Inferior parietal cortex (tissue), 1 donor: ENCODE results near the gene TMC5.

ENCODE experiments used
- DNase-seq: peaks from one replicate; pipeline ENCODE4 v3.0.0-alpha.2; 2016; ENCODE audit errors: extremely low spot score

TMC5 gene

GRCh38 chr16:19463468-19464315, 46.0 kb downstream of the TMC5 start:
- DNase-seq, result no peak

- DNase-seq, result no peak
These were observed 50.6 kb downstream of the TMC5 start for GRCh38 chr16:19468300-19468699.

GRCh38 chr16:19472482-19472881, 54.8 kb downstream of the TMC5 start:
- DNase-seq, result no peak

GRCh38 chr16:19474617-19475016, 56.9 kb downstream of the TMC5 start:
- DNase-seq, result no peak

GRCh38 chr16:19478505-19478904, 60.8 kb downstream of the TMC5 start:
- DNase-seq, result no peak

GRCh38 chr16:19479302-19479721, 61.6 kb downstream of the TMC5 start:
- DNase-seq, result no peak

DNA sequence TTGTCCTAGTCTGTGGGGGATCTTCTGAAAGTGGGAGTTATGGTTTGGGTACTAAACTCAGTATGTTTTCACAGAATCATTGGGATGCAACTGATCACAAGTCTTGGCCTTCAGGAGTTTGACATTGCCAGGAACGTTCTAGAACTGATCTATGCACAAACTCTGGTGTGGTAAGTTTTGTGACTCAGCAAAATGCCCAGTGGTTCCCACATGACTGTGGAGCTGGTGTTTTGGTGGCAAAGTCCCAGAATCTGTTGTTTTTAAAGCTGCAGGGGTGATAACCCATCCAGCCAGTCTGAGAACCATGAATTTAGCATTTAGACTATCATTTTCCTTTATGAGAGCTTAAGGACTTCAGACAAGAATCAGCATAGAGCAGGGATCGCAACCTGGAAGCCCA, 63.6 kb downstream of the TMC5 start:
- DNase-seq, result no peak

DNA sequence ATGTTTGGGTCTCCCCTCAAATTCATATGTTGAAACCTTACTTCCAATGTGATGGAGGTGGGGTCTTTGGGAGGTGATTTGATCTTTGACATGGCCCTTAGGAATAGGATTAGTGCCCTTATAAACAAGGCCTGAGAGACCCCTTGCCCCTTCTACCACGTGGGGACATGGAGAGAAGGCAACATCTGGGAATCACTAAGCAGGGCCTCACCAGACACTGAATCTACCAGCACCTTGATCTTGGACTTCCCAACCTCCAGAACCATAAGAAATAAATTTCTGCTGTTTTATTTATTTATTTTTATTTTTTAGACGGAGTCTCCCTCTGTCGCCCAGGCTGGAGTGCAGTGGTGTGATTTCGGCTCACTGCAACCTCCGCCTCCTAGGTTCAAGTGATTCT, 64.1 kb downstream of the TMC5 start:
- no peak for DNase-seq

DNA sequence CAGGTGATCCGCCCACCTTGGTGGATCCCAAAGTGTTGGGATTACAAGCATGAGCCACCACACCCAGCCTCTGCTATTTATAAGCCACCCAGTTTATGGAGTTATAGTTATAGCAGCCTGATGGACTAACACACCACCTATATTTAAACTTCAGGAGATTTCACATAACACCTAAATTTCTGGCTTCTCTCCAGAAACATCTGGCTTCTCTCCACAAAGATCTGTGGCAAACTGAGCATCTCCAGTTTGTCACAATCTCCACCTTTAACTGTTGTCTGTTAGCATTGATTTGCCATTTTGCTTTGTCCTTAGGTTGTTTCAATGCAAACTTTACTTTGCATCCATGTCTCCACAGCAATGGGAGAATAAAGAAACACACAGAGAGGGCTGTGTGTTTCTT, 64.6 kb downstream of the TMC5 start:
- no peak for DNase-seq

DNA sequence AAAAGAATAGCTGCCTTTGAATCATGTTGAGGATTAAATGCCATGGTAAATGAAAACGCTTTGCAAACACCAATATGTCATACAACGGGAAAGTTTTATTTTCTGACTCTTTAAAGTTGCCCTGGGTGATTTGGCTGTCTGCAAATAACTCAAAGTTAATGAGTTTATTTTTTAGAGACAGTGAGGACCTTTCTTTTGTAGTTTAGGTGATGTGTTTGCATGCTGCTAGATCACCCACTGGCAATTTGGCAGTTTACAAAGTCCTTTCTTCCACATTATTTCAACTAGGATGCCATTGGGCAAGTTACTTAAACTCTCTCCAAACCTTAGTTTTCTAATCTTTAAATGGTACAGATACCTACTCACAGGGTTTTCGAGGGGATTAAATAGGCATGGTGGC, 66.4 kb downstream of the TMC5 start:
- DNase-seq, result no peak

- no peak for DNase-seq
These were observed 67.9 kb downstream of the TMC5 start for GRCh38 chr16:19485611-19486010.

DNA sequence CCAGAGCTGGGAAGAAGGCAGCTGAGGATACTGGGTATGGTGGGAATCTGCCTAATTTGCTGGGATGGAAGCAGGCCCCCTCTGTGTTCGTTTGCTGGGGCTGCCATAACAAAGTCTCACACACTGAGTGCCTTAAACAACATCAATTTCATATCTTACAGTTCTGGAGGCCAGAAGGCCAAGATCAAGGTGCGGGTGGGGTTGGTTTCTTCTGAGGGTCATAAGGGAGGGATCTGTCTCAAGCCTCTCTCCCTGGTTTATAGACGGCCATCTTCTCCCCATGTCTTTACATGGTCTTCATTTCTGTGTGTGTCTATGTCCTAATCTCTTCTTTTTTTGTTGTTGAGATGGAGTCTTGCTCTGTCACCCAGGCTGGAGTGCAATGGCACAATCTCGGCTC, 68.4 kb downstream of the TMC5 start:
- no peak for DNase-seq

- DNase-seq, result no peak
These were observed 69.2 kb downstream of the TMC5 start for GRCh38 chr16:19486750-19487325.

GRCh38 chr16:19488213-19488640, 70.5 kb downstream of the TMC5 start:
- DNase-seq, result no peak

DNA sequence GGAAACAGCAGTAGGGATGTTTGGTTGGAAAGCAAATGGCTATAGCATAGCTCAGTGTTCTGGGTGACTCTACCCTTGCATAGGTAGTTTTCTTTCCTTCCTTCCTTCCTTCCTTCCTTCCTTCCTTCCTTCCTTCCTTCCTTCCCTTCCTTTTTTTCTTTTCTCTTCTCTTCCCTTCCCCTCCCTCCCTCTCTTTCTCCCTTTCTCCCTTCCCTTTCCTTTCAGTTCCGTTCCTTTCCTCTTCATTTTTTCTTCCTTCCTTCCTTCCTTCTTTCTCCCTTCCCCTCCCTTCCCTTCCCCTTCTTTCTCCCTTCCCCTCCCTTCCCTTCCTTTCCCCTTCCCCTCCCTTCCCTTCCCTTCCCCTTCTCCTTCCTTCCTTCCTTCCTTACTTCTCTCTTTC, 72.9 kb downstream of the TMC5 start:
- DNase-seq, result no peak

DNA sequence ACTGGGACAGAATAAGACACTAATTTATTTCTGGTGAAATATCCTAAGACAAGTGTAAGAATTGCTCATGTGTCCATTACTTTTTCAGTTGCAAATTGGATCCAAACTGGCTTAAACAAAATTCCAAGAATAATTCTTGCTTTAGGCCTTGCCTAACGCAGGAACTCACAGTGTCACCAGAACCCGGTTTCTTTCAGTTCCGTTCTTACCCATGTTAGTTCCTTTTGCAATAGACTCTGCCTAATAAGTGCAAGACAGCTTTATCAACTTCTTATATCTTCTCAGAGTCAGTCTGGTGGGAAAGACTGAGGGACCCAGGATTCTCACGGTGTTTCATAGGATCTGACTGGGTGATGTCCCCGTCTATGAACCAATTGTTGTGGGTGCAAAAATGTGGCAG, 79.5 kb downstream of the TMC5 start:
- no peak for DNase-seq

DNA sequence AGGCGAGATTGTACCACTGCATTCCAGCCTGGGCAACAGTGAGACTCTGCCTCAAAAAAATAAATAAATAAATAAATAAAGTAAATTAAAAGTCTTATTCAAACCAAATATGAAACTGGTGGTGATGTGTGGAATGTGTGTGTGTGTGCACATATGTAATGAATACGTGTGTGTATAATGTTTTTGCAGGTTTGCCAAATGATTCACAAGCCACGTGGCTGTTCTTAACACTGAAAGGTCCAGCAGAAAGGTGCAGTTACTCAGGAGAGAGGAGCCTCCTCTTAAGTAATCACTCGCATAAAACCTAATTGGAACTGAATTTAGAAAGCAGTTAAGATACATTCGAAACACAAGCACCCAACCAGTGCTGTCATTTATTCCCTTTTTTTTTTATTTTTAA, 81.3 kb downstream of the TMC5 start:
- no peak for DNase-seq

DNA sequence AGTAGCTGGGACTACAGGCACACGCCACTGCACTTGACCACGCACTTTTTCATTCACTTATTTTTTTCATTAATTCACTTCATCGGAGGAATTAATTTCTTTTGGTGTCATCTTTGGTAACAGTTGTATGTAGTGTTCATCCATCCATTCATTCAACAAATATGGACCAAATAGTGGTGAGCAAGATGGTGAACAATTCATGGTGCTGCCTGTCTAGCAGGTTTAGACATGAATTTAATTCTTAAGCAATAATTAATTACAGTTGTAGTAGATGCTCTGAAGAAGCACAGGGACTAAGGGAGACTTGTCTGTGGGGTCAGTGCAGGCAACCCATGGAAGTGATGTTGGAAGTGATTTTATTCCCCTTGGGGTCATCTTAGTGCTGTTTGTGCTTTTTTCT, 81.8 kb downstream of the TMC5 start:
- no peak for DNase-seq

- peak; percentile 87 for DNase-seq
These were observed 84.9 kb downstream of the TMC5 start for GRCh38 chr16:19502395-19503131.

- DNase-seq, result no peak
These were observed 85.9 kb downstream of the TMC5 start for GRCh38 chr16:19503461-19504075.

DNA sequence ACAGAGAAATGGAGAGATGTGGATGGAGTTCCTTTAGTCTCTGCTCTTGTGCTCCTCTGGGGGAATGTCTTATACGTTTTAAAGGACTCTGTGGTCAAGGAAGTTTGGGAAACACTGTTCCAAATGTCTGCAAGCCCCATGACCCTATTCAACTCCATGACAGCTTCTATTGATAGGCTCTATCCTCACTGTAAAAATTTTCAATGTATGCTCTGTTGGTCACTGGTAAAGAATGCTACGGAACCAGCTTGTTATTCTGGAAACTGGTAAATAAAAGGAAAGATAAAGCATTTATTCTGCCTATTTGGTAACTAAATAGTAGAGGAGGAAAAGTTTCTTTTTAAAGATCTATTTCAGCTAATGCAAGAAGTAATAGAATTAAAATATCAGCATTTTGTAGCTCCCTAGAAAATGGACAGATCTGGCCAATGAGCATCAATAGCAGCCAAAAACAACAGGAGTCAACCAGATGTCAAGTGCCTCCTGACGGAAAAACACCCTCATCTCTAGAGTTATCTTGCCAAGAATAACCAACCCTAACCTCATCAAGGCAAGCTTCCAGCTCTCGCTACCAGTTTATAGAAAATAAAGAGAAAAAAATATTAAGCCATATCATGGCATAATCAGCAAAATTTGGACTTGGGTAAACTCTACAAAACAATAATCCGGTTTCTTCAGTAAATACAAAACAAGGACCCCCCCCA, 88.1 kb downstream of the TMC5 start:
- no peak for DNase-seq

DNA sequence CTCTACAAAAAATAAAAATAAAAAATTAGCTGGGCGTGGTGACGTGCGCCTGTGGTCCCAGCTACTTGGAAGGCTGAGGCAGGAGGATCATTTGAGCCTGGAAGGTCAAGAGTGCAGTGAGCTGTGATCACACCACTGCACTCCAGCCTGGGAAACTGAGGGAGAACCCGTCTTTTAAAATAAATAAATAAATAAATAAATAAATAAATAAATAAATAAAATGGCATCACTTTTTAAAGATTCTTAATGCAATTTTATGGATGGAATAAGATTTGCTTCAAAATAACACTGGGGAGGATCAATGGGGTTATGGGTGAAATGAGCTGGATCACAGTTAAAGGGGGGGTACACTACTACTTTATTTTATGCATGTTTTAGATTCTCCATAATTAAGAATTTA, 89.3 kb downstream of the TMC5 start:
- DNase-seq, result no peak
